Activated naive CD4-positive, alpha-beta T cell treated with anti-CD3 and anti-CD28 coated beads, Interleukin-2, amount 50 U/mL, for 24 hours (primary cell): ENCODE results near the gene LEP.
"Not testable (repeated sequence)": the region's sequence is repeated elsewhere in the genome, so short reads cannot be mapped to it uniquely, and the experiment has no call there.

Experiments
- H3K27ac Mint-ChIP-seq: one replicate; pipeline ENCODE4 v1.8.0; 2021; ENCODE audit warnings: mild to moderate bottlenecking, mixed read lengths
- H3K27me3 Mint-ChIP-seq: one replicate; pipeline ENCODE4 v1.8.0; 2021; ENCODE audit warnings: mixed read lengths
- H3K36me3 Mint-ChIP-seq: one replicate; pipeline ENCODE4 v1.8.0; 2021; ENCODE audit warnings: mixed read lengths
- H3K4me1 Mint-ChIP-seq: one replicate; pipeline ENCODE4 v1.8.0; 2021; ENCODE audit warnings: mixed read lengths
- H3K4me3 Mint-ChIP-seq: one replicate; pipeline ENCODE4 v1.8.0; 2021; ENCODE audit warnings: mild to moderate bottlenecking, mixed read lengths
- H3K9me3 Mint-ChIP-seq: one replicate; pipeline ENCODE4 v1.8.0; 2021; ENCODE audit warnings: mixed read lengths

The LEP gene

GRCh38 chr7:128271942-128272481 is 30.9 kb downstream of the LEP start:
- no peak overlapping the region for H3K4me3 Mint-ChIP-seq
- no peaks in the 10 kb centered on the region for H3K9me3 Mint-ChIP-seq
- H3K4me1 Mint-ChIP-seq: peaks cover 3% of the 10 kb centered on the region
- H3K27me3 Mint-ChIP-seq: peaks cover 20% of the 10 kb centered on the region
- H3K36me3 Mint-ChIP-seq: no peaks in the 10 kb centered on the region
- H3K27ac Mint-ChIP-seq: no peak overlapping the region

GRCh38 chr7:128274246-128274883 is 33.3 kb downstream of the LEP start:
- Mint-ChIP-seq H3K36me3 (peaks cover 2% of the 10 kb centered on the region), H3K4me1 (peaks cover 3% of the 10 kb centered on the region), H3K27ac (no peak overlapping the region), H3K9me3 (no peaks in the 10 kb centered on the region), H3K27me3 (peaks cover 12% of the 10 kb centered on the region), H3K4me3 (no peak overlapping the region)

GRCh38 chr7:128274884-128275603 is 34.0 kb downstream of the LEP start:
- peaks cover 3% of the 10 kb centered on the region for H3K36me3 Mint-ChIP-seq
- H3K4me1 Mint-ChIP-seq: peaks cover 3% of the 10 kb centered on the region
- no peak overlapping the region for H3K4me3 Mint-ChIP-seq
- H3K27ac Mint-ChIP-seq: no peak overlapping the region
- peaks cover 3% of the 10 kb centered on the region for H3K9me3 Mint-ChIP-seq
- H3K27me3 Mint-ChIP-seq: peaks cover 8% of the 10 kb centered on the region

GRCh38 chr7:128275681-128276080 is 34.6 kb downstream of the LEP start:
- H3K27ac Mint-ChIP-seq: no peak overlapping the region

GRCh38 chr7:128278366-128278765 is 37.3 kb downstream of the LEP start:
- H3K4me3 Mint-ChIP-seq: no peak overlapping the region
- H3K27ac Mint-ChIP-seq: no peak overlapping the region
- no peaks in the 10 kb centered on the region for H3K27me3 Mint-ChIP-seq
- no peaks in the 10 kb centered on the region for H3K4me1 Mint-ChIP-seq
- peaks cover 11% of the 10 kb centered on the region for H3K36me3 Mint-ChIP-seq
- H3K9me3 Mint-ChIP-seq: peaks cover 5% of the 10 kb centered on the region

More at GRCh38 chr7:128275681-128276080, 34.6 kb downstream of the LEP start:
- Mint-ChIP-seq H3K4me3 (no peak overlapping the region), H3K9me3 (peaks cover 5% of the 10 kb centered on the region), H3K4me1 (peaks cover 3% of the 10 kb centered on the region), H3K36me3 (peaks cover 4% of the 10 kb centered on the region), H3K27me3 (peaks cover 7% of the 10 kb centered on the region)

- H3K27me3 Mint-ChIP-seq: no peaks in the 10 kb centered on the region
- H3K9me3 Mint-ChIP-seq: peaks cover 5% of the 10 kb centered on the region
- no peaks in the 10 kb centered on the region for H3K4me1 Mint-ChIP-seq
- H3K36me3 Mint-ChIP-seq: peaks cover 11% of the 10 kb centered on the region
- no peak overlapping the region for H3K27ac Mint-ChIP-seq
- no peak overlapping the region for H3K4me3 Mint-ChIP-seq
Observed at GRCh38 chr7:128279124-128279713, 38.1 kb downstream of the LEP start.

GRCh38 chr7:128280451-128280850 is 39.4 kb downstream of the LEP start:
- H3K27ac Mint-ChIP-seq, H3K4me3 Mint-ChIP-seq, H3K27me3 Mint-ChIP-seq, H3K9me3 Mint-ChIP-seq, H3K4me1 Mint-ChIP-seq: not testable (repeated sequence)
- H3K36me3 Mint-ChIP-seq: peaks cover 13% of the 10 kb centered on the region

GRCh38 chr7:128281605-128282380 is 40.7 kb downstream of the LEP start:
- Mint-ChIP-seq H3K4me1 (no peaks in the 10 kb centered on the region), H3K9me3 (peaks cover 5% of the 10 kb centered on the region), H3K27ac (peak overlapping the region; percentile 24), H3K4me3 (no peak overlapping the region), H3K36me3 (peaks cover 15% of the 10 kb centered on the region), H3K27me3 (no peaks in the 10 kb centered on the region)

- Mint-ChIP-seq H3K36me3 (peaks cover 13% of the 10 kb centered on the region), H3K4me3 (no peak overlapping the region), H3K27me3 (no peaks in the 10 kb centered on the region), H3K9me3 (peaks cover 5% of the 10 kb centered on the region), H3K4me1 (no peaks in the 10 kb centered on the region), H3K27ac (no peak overlapping the region)
Observed at GRCh38 chr7:128284102-128284501, 43.0 kb downstream of the LEP start.

- no peaks in the 10 kb centered on the region for H3K4me1 Mint-ChIP-seq
- H3K4me3 Mint-ChIP-seq: no peak overlapping the region
- no peak overlapping the region for H3K27ac Mint-ChIP-seq
- H3K9me3 Mint-ChIP-seq: no peaks in the 10 kb centered on the region
- H3K36me3 Mint-ChIP-seq: peaks cover 9% of the 10 kb centered on the region
- H3K27me3 Mint-ChIP-seq: no peaks in the 10 kb centered on the region
Observed at GRCh38 chr7:128287556-128287955, 46.5 kb downstream of the LEP start.

- not testable (repeated sequence) for H3K27me3 Mint-ChIP-seq, H3K9me3 Mint-ChIP-seq, H3K4me3 Mint-ChIP-seq, H3K4me1 Mint-ChIP-seq, H3K36me3 Mint-ChIP-seq, H3K27ac Mint-ChIP-seq
Observed at GRCh38 chr7:128298004-128298403, 56.9 kb downstream of the LEP start.

- no peaks in the 10 kb centered on the region for H3K9me3 Mint-ChIP-seq
- H3K4me3 Mint-ChIP-seq: no peak overlapping the region
- no peaks in the 10 kb centered on the region for H3K27me3 Mint-ChIP-seq
- no peaks in the 10 kb centered on the region for H3K4me1 Mint-ChIP-seq
- H3K36me3 Mint-ChIP-seq: peaks cover 10% of the 10 kb centered on the region
- no peak overlapping the region for H3K27ac Mint-ChIP-seq
Observed at GRCh38 chr7:128299109-128299607, 58.1 kb downstream of the LEP start.

- Mint-ChIP-seq H3K4me1 (no peaks in the 10 kb centered on the region), H3K36me3 (peaks cover 15% of the 10 kb centered on the region), H3K27ac (no peak overlapping the region), H3K27me3 (no peaks in the 10 kb centered on the region), H3K4me3 (no peak overlapping the region), H3K9me3 (no peaks in the 10 kb centered on the region)
Observed at GRCh38 chr7:128302139-128302538, 61.1 kb downstream of the LEP start.

- H3K9me3 Mint-ChIP-seq: no peaks in the 10 kb centered on the region
- H3K4me1 Mint-ChIP-seq: no peaks in the 10 kb centered on the region
- H3K27ac Mint-ChIP-seq: no peak overlapping the region
- peaks cover 16% of the 10 kb centered on the region for H3K36me3 Mint-ChIP-seq
- no peak overlapping the region for H3K4me3 Mint-ChIP-seq
- no peaks in the 10 kb centered on the region for H3K27me3 Mint-ChIP-seq
Observed at GRCh38 chr7:128303133-128303532, 62.1 kb downstream of the LEP start.

- Mint-ChIP-seq H3K4me1 (no peaks in the 10 kb centered on the region), H3K4me3 (no peak overlapping the region), H3K36me3 (peaks cover 18% of the 10 kb centered on the region), H3K27ac (peak overlapping the region; percentile 46), H3K9me3 (no peaks in the 10 kb centered on the region), H3K27me3 (no peaks in the 10 kb centered on the region)
Observed at GRCh38 chr7:128303643-128304042, 62.6 kb downstream of the LEP start.
